Neutrophil (primary cell): ENCODE measurements around the gene GALNT18.

Experiments
- H3K27ac ChIP-seq: fragments of 200-600 bp; sonication (generic); 2 replicates; pipeline ENCODE4 v1.5.1; 2016; ENCODE audit warnings: mild to moderate bottlenecking, moderate library complexity
- H3K27me3 ChIP-seq: fragments of 200-600 bp; sonication (generic); 2 replicates; pipeline ENCODE4 v1.6.0; 2016; ENCODE audit warnings: mild to moderate bottlenecking
- H3K36me3 ChIP-seq: fragments of 200-600 bp; sonication (generic); 2 replicates; pipeline ENCODE4 v1.5.1; 2017
- H3K4me1 ChIP-seq, 2 experiments: fragments of 200-600 bp in 1 of 2; sonication (generic) in 1 of 2; 1 replicate in 1 of 2; 2 replicates in 1 of 2; pipeline versions ENCODE4 v1.5.1 to v1.6.1; 2013 to 2016; ENCODE audit warnings: low read depth in 1 of 2, low read length in 1 of 2, mild to moderate bottlenecking in 1 of 2, moderate library complexity in 1 of 2; ENCODE audit not compliant: control insufficient read depth in 1 of 2, insufficient read depth in 1 of 2
- H3K4me3 ChIP-seq, 2 experiments: fragments of 200-600 bp in 1 of 2; sonication (generic) in 1 of 2; 1 replicate in 1 of 2; 2 replicates in 1 of 2; pipeline ENCODE4 v1.5.1; 2013 to 2016; ENCODE audit warnings: low read depth in 1 of 2, low read length in 1 of 2, mild to moderate bottlenecking in 1 of 2, moderate library complexity in 1 of 2
- H3K9me3 ChIP-seq: fragments of 200-600 bp; sonication (generic); 2 replicates; pipeline ENCODE4 v1.5.1; 2016
- CTCF ChIP-seq: fragments of 200-600 bp; sonication (generic); IDR thresholded peaks from 2 replicates; pipeline ENCODE4 v1.5.1; 2016; ENCODE audit warnings: antibody characterized with exemption

Gene GALNT18

GRCh38 chr11:11387207-11387606 lies 234.6 kb downstream of the GALNT18 start:
- H3K36me3 ChIP-seq, result no peaks in the 10 kb centered on the region
- no peaks in the 10 kb centered on the region for H3K9me3 ChIP-seq
- no peak overlapping the region for H3K4me3 ChIP-seq
- peaks cover 0 to 8% of the 10 kb centered on the region in 2 experiments for H3K4me1 ChIP-seq
- no peak for TF ChIP-seq CTCF
- peaks cover 14% of the 10 kb centered on the region for H3K27me3 ChIP-seq
- H3K27ac ChIP-seq, result no peak overlapping the region

- Histone ChIP-seq H3K27me3 (peaks cover 15% of the 10 kb centered on the region), H3K27ac (no peak overlapping the region), H3K9me3 (no peaks in the 10 kb centered on the region), H3K4me3 (no peak overlapping the region), H3K4me1 (peaks cover 0 to 8% of the 10 kb centered on the region in 2 experiments), H3K36me3 (no peaks in the 10 kb centered on the region)
- no peak for TF ChIP-seq CTCF
Observed at GRCh38 chr11:11384829-11385228, 237.0 kb downstream of the GALNT18 start.

- Histone ChIP-seq H3K36me3 (no peaks in the 10 kb centered on the region), H3K27ac (no peak overlapping the region), H3K9me3 (no peaks in the 10 kb centered on the region), H3K27me3 (peaks cover 11% of the 10 kb centered on the region), H3K4me3 (no peak overlapping the region), H3K4me1 (peaks cover 0 to 8% of the 10 kb centered on the region in 2 experiments)
- TF ChIP-seq CTCF, result no peak
Observed at GRCh38 chr11:11383995-11384394, 237.8 kb downstream of the GALNT18 start.

- peaks cover 0 to 8% of the 10 kb centered on the region in 2 experiments for H3K4me1 ChIP-seq
- H3K4me3 ChIP-seq, result no peak overlapping the region
- H3K9me3 ChIP-seq, result no peaks in the 10 kb centered on the region
- no peak for TF ChIP-seq CTCF
- H3K27ac ChIP-seq, result no peak overlapping the region
- H3K36me3 ChIP-seq, result no peaks in the 10 kb centered on the region
- peaks cover 4% of the 10 kb centered on the region for H3K27me3 ChIP-seq
Observed at GRCh38 chr11:11382858-11383532, 238.8 kb downstream of the GALNT18 start.

- H3K27me3 ChIP-seq, result peaks cover 4% of the 10 kb centered on the region
- H3K36me3 ChIP-seq, result no peaks in the 10 kb centered on the region
- H3K27ac ChIP-seq, result no peak overlapping the region
- no peak for TF ChIP-seq CTCF
- H3K9me3 ChIP-seq, result no peaks in the 10 kb centered on the region
- H3K4me3 ChIP-seq, result no peak overlapping the region
- H3K4me1 ChIP-seq, result peaks cover 0 to 8% of the 10 kb centered on the region in 2 experiments
Observed at GRCh38 chr11:11381471-11382105, 240.2 kb downstream of the GALNT18 start.
